DND-41 (cell line): ENCODE data around the gene KLF16.

ENCODE experiments used
- ATAC-seq: fragments of 200-7000 bp; cut with Tn5 transposase; 3 replicates; pipeline ENCODE4 v1.9.1; 2021; ENCODE audit warnings: low read depth; ENCODE audit not compliant: insufficient read depth
- DNase-seq: peaks from one replicate; pipeline ENCODE4 v3.0.0-alpha.2; 2020
- H2AFZ ChIP-seq: 2 replicates; pipeline ENCODE4 v1.6.0; 2012; ENCODE audit warnings: low read depth, low read length
- H3K27ac ChIP-seq: 2 replicates; pipeline ENCODE4 v1.5.1; 2012; ENCODE audit warnings: low read length, inconsistent platforms
- H3K27me3 ChIP-seq: fragments of 200-600 bp; sonication (generic); 2 replicates; pipeline ENCODE4 v1.6.0; 2012; ENCODE audit warnings: low read length, mild to moderate bottlenecking, inconsistent platforms; ENCODE audit not compliant: insufficient read depth, poor library complexity
- H3K36me3 ChIP-seq: 2 replicates; pipeline ENCODE4 v1.5.1; 2012; ENCODE audit warnings: low read length, inconsistent platforms; ENCODE audit not compliant: insufficient read depth
- H3K4me1 ChIP-seq: 2 replicates; pipeline ENCODE4 v1.5.1; 2012; ENCODE audit warnings: mild to moderate bottlenecking, low read length; ENCODE audit not compliant: insufficient read depth
- H3K4me2 ChIP-seq: 2 replicates; pipeline ENCODE4 v1.6.0; 2012; ENCODE audit warnings: mild to moderate bottlenecking, moderate library complexity, low read length, inconsistent platforms; ENCODE audit not compliant: insufficient read depth
- H3K4me3 ChIP-seq, 2 experiments: fragments of 200-600 bp in 1 of 2; shearing (Covaris generic) in 1 of 2; 2 replicates each; pipeline ENCODE4 v1.5.1; 2012 to 2016; ENCODE audit warnings: inconsistent platforms in 2 of 2, low read length in 2 of 2, mild to moderate bottlenecking in 2 of 2, low read depth in 1 of 2, moderate library complexity in 1 of 2
- H3K79me2 ChIP-seq: 2 replicates; pipeline ENCODE4 v1.6.0; 2012; ENCODE audit warnings: low read length, inconsistent platforms; ENCODE audit not compliant: insufficient read depth
- H3K9ac ChIP-seq: 2 replicates; pipeline ENCODE4 v1.6.0; 2012; ENCODE audit warnings: low read depth, mild to moderate bottlenecking, inconsistent platforms, low read length, moderate library complexity
- H3K9me3 ChIP-seq: 2 replicates; pipeline ENCODE4 v1.5.1; 2012; ENCODE audit warnings: low read length, moderate library complexity, mild to moderate bottlenecking, inconsistent platforms; ENCODE audit not compliant: insufficient read depth, severe bottlenecking
- H4K20me1 ChIP-seq: 2 replicates; pipeline ENCODE4 v1.6.0; 2012; ENCODE audit warnings: low read length; ENCODE audit not compliant: insufficient read depth
- CTCF ChIP-seq: IDR thresholded peaks from 2 replicates; pipeline ENCODE4 v1.5.1; 2012; ENCODE audit warnings: borderline replicate concordance, low read length, moderate library complexity, mild to moderate bottlenecking; ENCODE audit not compliant: poor library complexity, severe bottlenecking; ENCODE audit errors: extremely low read depth
- EZH2 ChIP-seq: IDR thresholded peaks from 3 replicates; pipeline ENCODE4 v1.6.1; 2012; ENCODE audit warnings: borderline replicate concordance, low read depth, mild to moderate bottlenecking, moderate library complexity, low read length, inconsistent platforms; ENCODE audit not compliant: severe bottlenecking

Gene KLF16

GRCh38 chr19:1814391-1814790 lies 49.0 kb downstream of the KLF16 start:
- Histone ChIP-seq H4K20me1 (peaks cover 15% of the 10 kb centered on the region), H3K79me2 (peaks cover 14% of the 10 kb centered on the region), H3K4me3 (no peak overlapping the region), H3K4me1 (peaks cover 43% of the 10 kb centered on the region), H3K9ac (no peak overlapping the region), H3K27me3 (no peaks in the 10 kb centered on the region), H3K36me3 (peaks cover 44% of the 10 kb centered on the region), H3K4me2 (no peak overlapping the region), H2AFZ (no peak overlapping the region), H3K9me3 (no peaks in the 10 kb centered on the region), H3K27ac (0 out of 2 replicates have a peak overlapping the region, but pooled peaks have one; percentile 18)
- DNase-seq (no peak), ATAC-seq (no peak)
- TF ChIP-seq CTCF (no peak), EZH2 (no peak)

GRCh38 chr19:1813192-1814182 lies 49.9 kb downstream of the KLF16 start:
- Histone ChIP-seq H3K27me3 (no peaks in the 10 kb centered on the region), H3K9ac (peak overlapping the region; percentile 58), H3K4me3 (peak overlapping the region; percentile 16 to 74; a peak in 3 of 4 replicates), H3K27ac (peak overlapping the region; percentile 88), H3K4me2 (peak overlapping the region; percentile 92), H4K20me1 (peaks cover 15% of the 10 kb centered on the region), H3K9me3 (no peaks in the 10 kb centered on the region), H2AFZ (peak overlapping the region; percentile 77), H3K79me2 (peaks cover 14% of the 10 kb centered on the region), H3K36me3 (peaks cover 36% of the 10 kb centered on the region), H3K4me1 (peaks cover 43% of the 10 kb centered on the region)
- no peak for TF ChIP-seq EZH2
- ATAC-seq (no peak), DNase-seq (no peak)

- Histone ChIP-seq H3K4me3 (peak overlapping the region; percentile 16 to 74; a peak in 3 of 4 replicates), H3K9ac (peak overlapping the region; percentile 58), H3K4me1 (peaks cover 43% of the 10 kb centered on the region), H3K9me3 (no peaks in the 10 kb centered on the region), H3K36me3 (peaks cover 36% of the 10 kb centered on the region), H3K27ac (peak overlapping the region; percentile 88), H3K27me3 (no peaks in the 10 kb centered on the region), H4K20me1 (peaks cover 10% of the 10 kb centered on the region; the same call in 1 of the 2 replicates), H3K4me2 (peak overlapping the region; percentile 92), H2AFZ (peak overlapping the region; percentile 77), H3K79me2 (peaks cover 14% of the 10 kb centered on the region)
- TF ChIP-seq EZH2: no peak
- TF ChIP-seq CTCF: peak; percentile 86
- DNase-seq (peak; percentile 99), ATAC-seq (peak; percentile 87)
Observed at GRCh38 chr19:1812426-1813191, 50.8 kb downstream of the KLF16 start.
